Karpas-422 (cell line): Measurements from ENCODE around the gene TBC1D1. TPM values are rescaled to one million over a fixed set of nuclear protein-coding genes. Genes with fewer than 3 reads are reported as not detected.
"Not testable (repeated sequence)": the region's sequence is repeated elsewhere in the genome, so short reads cannot be mapped to it uniquely, and the experiment has no call there.

Source experiments
- DNase-seq: peaks from one replicate; pipeline ENCODE4 v3.0.0-alpha.2; 2015
- H2AFZ ChIP-seq: fragments of 200-600 bp; sonication (generic); 2 replicates; pipeline ENCODE4 v1.6.1; 2014; ENCODE audit warnings: antibody characterized with exemption, low read length, mixed read lengths
- H3K27ac ChIP-seq: fragments of 200-600 bp; sonication (generic); 2 replicates; pipeline ENCODE4 v1.5.1; 2014; ENCODE audit warnings: mild to moderate bottlenecking, low read length, moderate library complexity
- H3K27me3 ChIP-seq: fragments of 200-600 bp; sonication (generic); 2 replicates; pipeline ENCODE4 v1.6.1; 2014; ENCODE audit warnings: low read length, mixed read lengths
- H3K36me3 ChIP-seq: fragments of 200-600 bp; sonication (generic); 2 replicates; pipeline ENCODE4 v1.6.1; 2014; ENCODE audit warnings: low read length, mixed read lengths; ENCODE audit not compliant: insufficient read depth
- H3K4me1 ChIP-seq: fragments of 200-600 bp; sonication (generic); 2 replicates; pipeline ENCODE4 v1.6.1; 2014; ENCODE audit warnings: mild to moderate bottlenecking, low read length, mixed read lengths
- H3K4me2 ChIP-seq: fragments of 200-600 bp; sonication (generic); 2 replicates; pipeline ENCODE4 v1.6.1; 2014; ENCODE audit warnings: low read length, low read depth, mild to moderate bottlenecking; ENCODE audit not compliant: poor library complexity, severe bottlenecking
- H3K4me3 ChIP-seq: fragments of 200-600 bp; sonication (generic); 2 replicates; pipeline ENCODE4 v1.5.1; 2014; ENCODE audit warnings: mild to moderate bottlenecking, antibody characterized with exemption, low read length, mixed read lengths
- H3K79me2 ChIP-seq: fragments of 200-600 bp; sonication (generic); 2 replicates; pipeline ENCODE4 v1.6.1; 2014; ENCODE audit warnings: mild to moderate bottlenecking, low read length, mixed read lengths
- H3K9ac ChIP-seq: fragments of 200-600 bp; sonication (generic); 2 replicates; pipeline ENCODE4 v1.6.0; 2014; ENCODE audit warnings: low read length
- H3K9me2 ChIP-seq: fragments of 200-600 bp; sonication (generic), shearing (Covaris generic); replicated peaks from 2 replicates; pipeline ENCODE4 v1.6.0; 2014; ENCODE audit warnings: mild to moderate bottlenecking, low read length, moderate library complexity; ENCODE audit not compliant: insufficient read depth
- H3K9me3 ChIP-seq: fragments of 300-700, 200-600 bp; sonication (generic); 2 replicates; pipeline ENCODE4 v1.6.1; 2014; ENCODE audit warnings: low read length, mixed read lengths
- H4K20me1 ChIP-seq: fragments of 200-600 bp; sonication (generic); 2 replicates; pipeline ENCODE4 v1.6.1; 2014; ENCODE audit warnings: mild to moderate bottlenecking, antibody characterized with exemption, low read length, low read depth; ENCODE audit not compliant: insufficient read depth
- total RNA-seq: library from RNA; depleted of rRNA; stranded (reverse); fragments of >200 nt; shearing (Covaris generic); gene quantifications from 2 replicates; pipeline ENCODE4 v1.2.3, GENCODE V29; 2014; ENCODE audit warnings: low replicate concordance

Gene TBC1D1
- total RNA-seq, 1 experiment from 2014 or later: 30.5 TPM

DNA sequence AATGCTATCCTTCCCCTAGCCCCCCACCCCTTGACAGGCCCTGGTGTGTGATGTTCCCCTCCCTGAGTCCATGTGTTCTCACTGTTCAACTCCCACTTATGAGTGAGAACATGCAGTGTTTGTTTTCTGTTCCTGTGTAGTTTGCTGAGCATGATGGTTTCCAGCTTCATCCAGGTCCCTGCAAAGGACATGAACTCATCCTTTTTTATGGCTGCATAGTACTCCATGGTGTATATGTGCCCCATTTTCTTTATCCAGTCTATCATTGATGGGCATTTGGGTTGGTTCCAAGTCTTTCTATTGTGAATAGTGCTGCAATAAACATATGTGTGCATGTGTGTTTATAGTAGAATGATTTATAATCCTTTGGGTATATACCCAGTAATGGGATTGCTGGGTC is 32.2 kb downstream of the TBC1D1 start:
- not testable (repeated sequence) for H4K20me1 ChIP-seq, H3K27ac ChIP-seq, H3K4me3 ChIP-seq, H3K9ac ChIP-seq, H3K4me1 ChIP-seq, H3K79me2 ChIP-seq, H3K9me3 ChIP-seq, H3K27me3 ChIP-seq, H3K36me3 ChIP-seq, DNase-seq, H3K9me2 ChIP-seq, H3K4me2 ChIP-seq, H2AFZ ChIP-seq

DNA sequence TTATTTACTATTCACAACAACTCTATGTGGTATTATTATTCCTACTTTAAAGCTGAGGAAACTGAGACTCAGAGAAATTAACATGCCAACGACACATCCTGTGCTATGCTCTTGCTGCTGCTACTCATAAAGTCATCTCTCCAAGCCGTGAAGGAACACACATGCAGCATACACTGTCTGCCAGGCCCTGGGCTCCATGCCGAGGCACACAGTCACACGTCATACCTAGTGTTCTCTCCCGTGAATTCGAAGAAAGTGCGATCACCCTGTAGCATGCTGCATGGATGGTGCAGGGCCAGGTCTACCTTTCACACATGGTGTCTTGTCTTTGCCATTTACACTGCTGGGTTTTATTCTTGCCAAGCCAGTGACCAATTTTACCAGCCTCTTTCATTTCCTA is 34.1 kb downstream of the TBC1D1 start:
- no peak overlapping the region for H3K4me2 ChIP-seq
- no peak overlapping the region for H3K27ac ChIP-seq
- H3K9me3 ChIP-seq: no peaks in the 10 kb centered on the region
- no peaks in the 10 kb centered on the region for H3K9me2 ChIP-seq
- H3K27me3 ChIP-seq: no peaks in the 10 kb centered on the region
- peaks cover 10% of the 10 kb centered on the region; the same call in 1 of the 2 replicates for H3K79me2 ChIP-seq
- H4K20me1 ChIP-seq: no peaks in the 10 kb centered on the region
- no peak for DNase-seq
- no peak overlapping the region for H3K9ac ChIP-seq
- H3K4me1 ChIP-seq: peaks cover 3% of the 10 kb centered on the region; the same call in 1 of the 2 replicates
- no peak overlapping the region for H2AFZ ChIP-seq
- H3K4me3 ChIP-seq: no peak overlapping the region
- no peaks in the 10 kb centered on the region for H3K36me3 ChIP-seq

GRCh38 chr4:37927434-37927833 is 36.5 kb downstream of the TBC1D1 start:
- H3K9ac ChIP-seq: no peak overlapping the region
- H3K9me3 ChIP-seq: no peaks in the 10 kb centered on the region
- no peak overlapping the region for H3K4me3 ChIP-seq
- H3K79me2 ChIP-seq: peaks cover 10% of the 10 kb centered on the region; the same call in 1 of the 2 replicates
- no peaks in the 10 kb centered on the region for H4K20me1 ChIP-seq
- H3K27me3 ChIP-seq: no peaks in the 10 kb centered on the region
- peaks cover 3% of the 10 kb centered on the region; the same call in 1 of the 2 replicates for H3K4me1 ChIP-seq
- DNase-seq: no peak
- H3K4me2 ChIP-seq: no peak overlapping the region
- no peak overlapping the region for H2AFZ ChIP-seq
- H3K36me3 ChIP-seq: no peaks in the 10 kb centered on the region
- H3K27ac ChIP-seq: no peak overlapping the region
- no peaks in the 10 kb centered on the region for H3K9me2 ChIP-seq

- Histone ChIP-seq H3K4me3 (no peak overlapping the region), H3K79me2 (peaks cover 10% of the 10 kb centered on the region; the same call in 1 of the 2 replicates), H3K9ac (no peak overlapping the region), H3K36me3 (no peaks in the 10 kb centered on the region), H2AFZ (no peak overlapping the region), H3K4me1 (peaks cover 3% of the 10 kb centered on the region; the same call in 1 of the 2 replicates), H3K4me2 (no peak overlapping the region), H3K27ac (no peak overlapping the region), H3K27me3 (no peaks in the 10 kb centered on the region), H4K20me1 (no peaks in the 10 kb centered on the region), H3K9me3 (no peaks in the 10 kb centered on the region), H3K9me2 (no peaks in the 10 kb centered on the region)
- no peak for DNase-seq
Measured at GRCh38 chr4:37928426-37929416, 37.8 kb downstream of the TBC1D1 start.

- H3K79me2 ChIP-seq: no peaks in the 10 kb centered on the region; the same call in 1 of the 2 replicates
- H3K4me3 ChIP-seq: no peak overlapping the region
- H3K9me2 ChIP-seq: no peaks in the 10 kb centered on the region
- no peaks in the 10 kb centered on the region for H3K9me3 ChIP-seq
- no peak for DNase-seq
- no peak overlapping the region for H3K27ac ChIP-seq
- H2AFZ ChIP-seq: no peak overlapping the region
- no peak overlapping the region for H3K9ac ChIP-seq
- H3K4me1 ChIP-seq: no peaks in the 10 kb centered on the region
- H3K4me2 ChIP-seq: no peak overlapping the region
- H3K27me3 ChIP-seq: no peaks in the 10 kb centered on the region
- H4K20me1 ChIP-seq: no peaks in the 10 kb centered on the region
- H3K36me3 ChIP-seq: no peaks in the 10 kb centered on the region
Measured at GRCh38 chr4:37934096-37934495, 43.2 kb downstream of the TBC1D1 start.

GRCh38 chr4:37934609-37935008 is 43.7 kb downstream of the TBC1D1 start:
- Histone ChIP-seq H3K27me3 (no peaks in the 10 kb centered on the region), H3K79me2 (no peaks in the 10 kb centered on the region; the same call in 1 of the 2 replicates), H3K4me2 (no peak overlapping the region), H3K9ac (no peak overlapping the region), H3K27ac (no peak overlapping the region), H2AFZ (no peak overlapping the region), H3K4me1 (no peaks in the 10 kb centered on the region), H3K36me3 (no peaks in the 10 kb centered on the region), H4K20me1 (no peaks in the 10 kb centered on the region), H3K4me3 (no peak overlapping the region), H3K9me2 (no peaks in the 10 kb centered on the region), H3K9me3 (no peaks in the 10 kb centered on the region)
- DNase-seq: no peak

GRCh38 chr4:37935026-37935425 is 44.1 kb downstream of the TBC1D1 start:
- no peak overlapping the region for H3K9ac ChIP-seq
- no peaks in the 10 kb centered on the region for H3K9me2 ChIP-seq
- H2AFZ ChIP-seq: no peak overlapping the region
- H3K27me3 ChIP-seq: no peaks in the 10 kb centered on the region
- H3K4me1 ChIP-seq: no peaks in the 10 kb centered on the region
- no peak overlapping the region for H3K27ac ChIP-seq
- no peaks in the 10 kb centered on the region; the same call in 1 of the 2 replicates for H3K79me2 ChIP-seq
- H3K4me3 ChIP-seq: no peak overlapping the region
- no peaks in the 10 kb centered on the region for H4K20me1 ChIP-seq
- no peaks in the 10 kb centered on the region for H3K9me3 ChIP-seq
- no peak for DNase-seq
- H3K4me2 ChIP-seq: no peak overlapping the region
- no peaks in the 10 kb centered on the region for H3K36me3 ChIP-seq

GRCh38 chr4:37936889-37937498 is 46.1 kb downstream of the TBC1D1 start:
- no peak overlapping the region for H3K4me3 ChIP-seq
- H4K20me1 ChIP-seq: no peaks in the 10 kb centered on the region
- H3K27ac ChIP-seq: no peak overlapping the region
- H2AFZ ChIP-seq: no peak overlapping the region
- no peaks in the 10 kb centered on the region for H3K9me2 ChIP-seq
- H3K4me1 ChIP-seq: no peaks in the 10 kb centered on the region
- H3K9ac ChIP-seq: no peak overlapping the region
- no peaks in the 10 kb centered on the region; the same call in 1 of the 2 replicates for H3K79me2 ChIP-seq
- H3K36me3 ChIP-seq: no peaks in the 10 kb centered on the region
- no peaks in the 10 kb centered on the region for H3K27me3 ChIP-seq
- no peak for DNase-seq
- H3K9me3 ChIP-seq: no peaks in the 10 kb centered on the region
- no peak overlapping the region for H3K4me2 ChIP-seq
